Activated naive CD4-positive, alpha-beta T cell treated with anti-CD3 and anti-CD28 coated beads, Interleukin-2, amount 50 U/mL, for 24 hours (primary cell): ENCODE measurements around the gene IRS2.
"Not testable (repeated sequence)": the region's sequence is repeated elsewhere in the genome, so short reads cannot be mapped to it uniquely, and the experiment has no call there.

Source experiments
- H3K27ac Mint-ChIP-seq: one replicate; pipeline ENCODE4 v1.8.0; 2021; ENCODE audit warnings: mild to moderate bottlenecking, mixed read lengths
- H3K27me3 Mint-ChIP-seq: one replicate; pipeline ENCODE4 v1.8.0; 2021; ENCODE audit warnings: mixed read lengths
- H3K36me3 Mint-ChIP-seq: one replicate; pipeline ENCODE4 v1.8.0; 2021; ENCODE audit warnings: mixed read lengths
- H3K4me1 Mint-ChIP-seq: one replicate; pipeline ENCODE4 v1.8.0; 2021; ENCODE audit warnings: mixed read lengths
- H3K4me3 Mint-ChIP-seq: one replicate; pipeline ENCODE4 v1.8.0; 2021; ENCODE audit warnings: mild to moderate bottlenecking, mixed read lengths
- H3K9me3 Mint-ChIP-seq: one replicate; pipeline ENCODE4 v1.8.0; 2021; ENCODE audit warnings: mixed read lengths

The IRS2 gene, protein sequence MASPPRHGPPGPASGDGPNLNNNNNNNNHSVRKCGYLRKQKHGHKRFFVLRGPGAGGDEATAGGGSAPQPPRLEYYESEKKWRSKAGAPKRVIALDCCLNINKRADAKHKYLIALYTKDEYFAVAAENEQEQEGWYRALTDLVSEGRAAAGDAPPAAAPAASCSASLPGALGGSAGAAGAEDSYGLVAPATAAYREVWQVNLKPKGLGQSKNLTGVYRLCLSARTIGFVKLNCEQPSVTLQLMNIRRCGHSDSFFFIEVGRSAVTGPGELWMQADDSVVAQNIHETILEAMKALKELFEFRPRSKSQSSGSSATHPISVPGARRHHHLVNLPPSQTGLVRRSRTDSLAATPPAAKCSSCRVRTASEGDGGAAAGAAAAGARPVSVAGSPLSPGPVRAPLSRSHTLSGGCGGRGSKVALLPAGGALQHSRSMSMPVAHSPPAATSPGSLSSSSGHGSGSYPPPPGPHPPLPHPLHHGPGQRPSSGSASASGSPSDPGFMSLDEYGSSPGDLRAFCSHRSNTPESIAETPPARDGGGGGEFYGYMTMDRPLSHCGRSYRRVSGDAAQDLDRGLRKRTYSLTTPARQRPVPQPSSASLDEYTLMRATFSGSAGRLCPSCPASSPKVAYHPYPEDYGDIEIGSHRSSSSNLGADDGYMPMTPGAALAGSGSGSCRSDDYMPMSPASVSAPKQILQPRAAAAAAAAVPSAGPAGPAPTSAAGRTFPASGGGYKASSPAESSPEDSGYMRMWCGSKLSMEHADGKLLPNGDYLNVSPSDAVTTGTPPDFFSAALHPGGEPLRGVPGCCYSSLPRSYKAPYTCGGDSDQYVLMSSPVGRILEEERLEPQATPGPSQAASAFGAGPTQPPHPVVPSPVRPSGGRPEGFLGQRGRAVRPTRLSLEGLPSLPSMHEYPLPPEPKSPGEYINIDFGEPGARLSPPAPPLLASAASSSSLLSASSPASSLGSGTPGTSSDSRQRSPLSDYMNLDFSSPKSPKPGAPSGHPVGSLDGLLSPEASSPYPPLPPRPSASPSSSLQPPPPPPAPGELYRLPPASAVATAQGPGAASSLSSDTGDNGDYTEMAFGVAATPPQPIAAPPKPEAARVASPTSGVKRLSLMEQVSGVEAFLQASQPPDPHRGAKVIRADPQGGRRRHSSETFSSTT (N-terminal part only)

DNA sequence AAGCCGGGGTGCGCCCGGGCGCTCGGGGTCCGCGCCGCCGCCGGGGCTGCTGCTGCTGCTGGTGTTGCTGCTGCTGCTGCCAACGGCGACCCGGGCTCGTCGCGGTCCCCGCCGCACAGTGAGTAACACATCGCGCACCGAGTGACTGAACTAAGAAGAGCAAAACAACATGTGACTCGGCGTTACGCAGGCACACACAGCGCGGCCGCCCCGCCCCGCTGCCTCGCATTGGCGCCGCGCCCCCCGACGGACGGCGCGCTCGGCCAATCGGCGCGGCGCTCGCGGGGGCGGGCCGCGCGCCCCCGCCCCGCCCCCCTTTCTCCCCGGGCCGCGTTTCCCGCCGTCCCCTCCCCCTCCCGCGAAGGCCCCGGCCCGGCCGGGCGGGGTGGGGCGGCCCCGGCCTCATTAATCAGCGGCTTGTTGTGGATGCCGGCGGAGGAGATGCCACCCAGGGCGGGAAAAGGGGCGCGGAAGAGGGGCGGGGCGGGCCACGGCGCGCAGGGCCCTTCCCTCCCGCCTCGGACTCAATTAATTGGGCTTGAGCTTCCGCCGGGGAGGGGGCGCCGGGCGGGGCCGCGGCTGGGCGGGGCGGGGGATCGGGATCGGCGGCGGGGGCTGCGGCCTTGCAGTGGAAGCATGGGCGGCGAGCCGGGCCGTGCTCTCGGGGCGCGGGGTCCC is at the start of gene IRS2:
Gene IRS2, minus strand, starts transcription at position 127 of the 678 bp plus-strand sequence. CDS start 530 bp downstream, outside the sequence.
- H3K27ac Mint-ChIP-seq, result peak within 1 kb of the TSS; percentile 88
- peaks cover 26% of the 10 kb centered on the region for H3K4me1 Mint-ChIP-seq
- no peaks in the 10 kb centered on the region for H3K27me3 Mint-ChIP-seq
- peak within 1 kb of the TSS; percentile 86 for H3K4me3 Mint-ChIP-seq
- peaks cover under 1% of the 10 kb centered on the region for H3K36me3 Mint-ChIP-seq
- H3K9me3 Mint-ChIP-seq, result no peaks in the 10 kb centered on the region

DNA sequence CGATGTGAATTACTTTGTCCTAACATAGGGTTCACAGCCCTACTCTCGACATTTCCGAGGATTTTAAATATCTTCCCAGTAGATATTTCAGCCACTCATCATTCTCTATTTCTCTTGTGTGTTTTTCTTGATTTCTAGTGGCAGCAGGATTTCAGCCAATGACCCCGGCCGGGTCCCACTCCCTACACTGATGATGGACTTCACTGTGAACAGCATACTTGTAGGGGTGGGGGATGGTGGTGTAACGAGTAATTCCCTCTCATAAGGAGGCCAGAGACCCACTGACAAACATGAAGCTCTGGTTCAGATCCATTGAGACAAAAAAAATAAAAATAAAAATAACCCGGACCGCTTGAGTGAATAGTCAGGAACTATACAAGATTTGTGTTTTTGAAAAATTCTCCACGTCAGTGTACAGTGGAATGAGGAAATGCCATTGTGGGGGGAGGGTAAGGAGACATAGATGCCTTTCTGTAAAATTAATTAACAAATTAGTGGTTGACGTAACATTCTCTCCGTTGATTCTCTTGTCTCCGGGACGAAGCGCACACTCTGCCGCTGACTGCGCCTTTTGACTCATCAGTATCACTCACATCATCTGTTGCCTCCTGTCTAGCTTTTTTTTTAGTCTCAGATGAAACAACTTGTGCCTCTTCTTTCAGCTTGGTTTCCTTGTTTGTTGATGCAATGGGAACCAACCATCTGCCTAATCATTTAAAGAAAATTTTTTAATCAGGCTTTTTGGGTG is 48.8 kb upstream of the IRS2 start:
- Mint-ChIP-seq H3K4me1 (peaks cover 4% of the 10 kb centered on the region), H3K9me3 (peaks cover 3% of the 10 kb centered on the region), H3K27ac (no peak overlapping the region), H3K27me3 (peaks cover 24% of the 10 kb centered on the region), H3K36me3 (no peaks in the 10 kb centered on the region), H3K4me3 (no peak overlapping the region)

DNA sequence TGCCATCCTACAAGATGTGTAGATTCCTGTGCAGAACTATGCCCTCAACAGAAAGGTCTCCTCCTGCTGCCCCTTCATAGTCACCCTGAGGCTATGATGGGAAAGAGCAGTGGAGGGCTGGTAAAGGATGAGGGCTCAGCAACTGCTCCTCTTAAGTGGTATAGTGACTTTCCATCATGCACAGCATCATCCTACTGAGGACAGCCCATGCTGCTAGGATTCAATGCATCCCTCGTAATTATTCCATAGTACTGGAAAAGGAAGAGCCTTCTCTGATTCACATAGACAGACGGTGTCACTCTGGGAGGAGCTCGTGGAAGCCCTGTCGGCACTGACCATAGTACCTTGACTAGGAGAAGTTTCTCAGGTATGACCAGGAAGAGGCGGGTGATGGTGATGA is 47.6 kb upstream of the IRS2 start:
- Mint-ChIP-seq H3K27ac (no peak overlapping the region), H3K9me3 (peaks cover 3% of the 10 kb centered on the region), H3K27me3 (peaks cover 21% of the 10 kb centered on the region), H3K4me3 (no peak overlapping the region), H3K4me1 (no peaks in the 10 kb centered on the region), H3K36me3 (no peaks in the 10 kb centered on the region)

DNA sequence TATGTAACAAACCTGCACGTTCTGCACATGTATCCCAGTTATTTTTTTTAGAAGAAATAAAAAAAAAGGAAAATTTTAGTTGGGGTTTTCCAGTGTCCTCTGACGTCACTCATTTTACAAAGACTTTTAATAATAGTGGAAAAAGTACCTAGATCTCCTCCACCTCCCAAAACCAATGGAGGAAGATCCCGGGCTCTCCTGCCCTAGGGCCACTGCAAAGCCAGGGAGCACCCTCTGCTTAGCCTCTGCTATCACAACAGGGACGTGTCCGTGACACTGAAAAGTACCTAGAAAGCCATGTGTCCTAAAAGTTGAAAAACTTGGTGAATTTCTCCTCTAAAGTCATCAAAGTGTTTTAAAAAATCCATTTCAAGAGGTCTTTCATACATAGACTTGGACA is 46.7 kb upstream of the IRS2 start:
- H3K9me3 Mint-ChIP-seq, result peaks cover 3% of the 10 kb centered on the region
- no peaks in the 10 kb centered on the region for H3K36me3 Mint-ChIP-seq
- H3K4me1 Mint-ChIP-seq, result no peaks in the 10 kb centered on the region
- no peak overlapping the region for H3K27ac Mint-ChIP-seq
- H3K27me3 Mint-ChIP-seq, result peaks cover 21% of the 10 kb centered on the region
- no peak overlapping the region for H3K4me3 Mint-ChIP-seq

- H3K27me3 Mint-ChIP-seq, result peaks cover 22% of the 10 kb centered on the region
- not testable (repeated sequence) for H3K27ac Mint-ChIP-seq, H3K36me3 Mint-ChIP-seq, H3K4me1 Mint-ChIP-seq, H3K9me3 Mint-ChIP-seq, H3K4me3 Mint-ChIP-seq
Measured at GRCh38 chr13:109828591-109829316, 42.4 kb upstream of the IRS2 start.

DNA sequence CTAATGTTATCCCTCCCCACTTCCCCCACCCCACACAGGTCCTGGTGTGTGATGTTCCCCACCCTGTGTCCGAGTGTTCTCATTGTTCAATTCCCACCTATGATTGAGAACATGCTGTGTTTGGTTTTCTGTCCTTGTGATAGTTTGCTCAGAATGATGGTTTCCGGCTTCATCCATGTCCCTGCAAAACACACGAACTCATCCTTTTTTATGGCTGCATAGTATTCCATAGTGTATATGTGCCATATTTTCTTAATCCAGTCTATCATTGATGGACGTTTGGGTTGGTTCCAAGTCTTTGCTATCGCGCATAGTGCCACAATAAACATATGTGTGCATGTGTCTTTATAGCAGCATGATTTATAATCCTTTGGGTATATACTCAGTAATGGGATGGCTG is 36.8 kb upstream of the IRS2 start:
- H3K9me3 Mint-ChIP-seq, H3K36me3 Mint-ChIP-seq, H3K27ac Mint-ChIP-seq, H3K4me1 Mint-ChIP-seq, H3K4me3 Mint-ChIP-seq: not testable (repeated sequence)
- peaks cover 15% of the 10 kb centered on the region for H3K27me3 Mint-ChIP-seq

- peaks cover 12% of the 10 kb centered on the region for H3K27me3 Mint-ChIP-seq
- H3K4me1 Mint-ChIP-seq, result no peaks in the 10 kb centered on the region
- H3K36me3 Mint-ChIP-seq, result no peaks in the 10 kb centered on the region
- H3K4me3 Mint-ChIP-seq, result no peak overlapping the region
- H3K27ac Mint-ChIP-seq, result no peak overlapping the region
- no peaks in the 10 kb centered on the region for H3K9me3 Mint-ChIP-seq
Measured at GRCh38 chr13:109821103-109821502, 34.7 kb upstream of the IRS2 start.

- H3K4me1 Mint-ChIP-seq, result no peaks in the 10 kb centered on the region
- H3K36me3 Mint-ChIP-seq, result no peaks in the 10 kb centered on the region
Measured at GRCh38 chr13:109819874-109820273, 33.5 kb upstream of the IRS2 start.

GRCh38 chr13:109818886-109819285 is 32.5 kb upstream of the IRS2 start:
- peaks cover 9% of the 10 kb centered on the region for H3K27me3 Mint-ChIP-seq
- no peak overlapping the region for H3K27ac Mint-ChIP-seq
- H3K4me3 Mint-ChIP-seq, result no peak overlapping the region
- H3K9me3 Mint-ChIP-seq, result no peaks in the 10 kb centered on the region
- no peaks in the 10 kb centered on the region for H3K36me3 Mint-ChIP-seq
- no peaks in the 10 kb centered on the region for H3K4me1 Mint-ChIP-seq

More at GRCh38 chr13:109819874-109820273, 33.5 kb upstream of the IRS2 start:
- Mint-ChIP-seq H3K27ac (no peak overlapping the region), H3K27me3 (peaks cover 12% of the 10 kb centered on the region), H3K4me3 (no peak overlapping the region), H3K9me3 (no peaks in the 10 kb centered on the region)

DNA sequence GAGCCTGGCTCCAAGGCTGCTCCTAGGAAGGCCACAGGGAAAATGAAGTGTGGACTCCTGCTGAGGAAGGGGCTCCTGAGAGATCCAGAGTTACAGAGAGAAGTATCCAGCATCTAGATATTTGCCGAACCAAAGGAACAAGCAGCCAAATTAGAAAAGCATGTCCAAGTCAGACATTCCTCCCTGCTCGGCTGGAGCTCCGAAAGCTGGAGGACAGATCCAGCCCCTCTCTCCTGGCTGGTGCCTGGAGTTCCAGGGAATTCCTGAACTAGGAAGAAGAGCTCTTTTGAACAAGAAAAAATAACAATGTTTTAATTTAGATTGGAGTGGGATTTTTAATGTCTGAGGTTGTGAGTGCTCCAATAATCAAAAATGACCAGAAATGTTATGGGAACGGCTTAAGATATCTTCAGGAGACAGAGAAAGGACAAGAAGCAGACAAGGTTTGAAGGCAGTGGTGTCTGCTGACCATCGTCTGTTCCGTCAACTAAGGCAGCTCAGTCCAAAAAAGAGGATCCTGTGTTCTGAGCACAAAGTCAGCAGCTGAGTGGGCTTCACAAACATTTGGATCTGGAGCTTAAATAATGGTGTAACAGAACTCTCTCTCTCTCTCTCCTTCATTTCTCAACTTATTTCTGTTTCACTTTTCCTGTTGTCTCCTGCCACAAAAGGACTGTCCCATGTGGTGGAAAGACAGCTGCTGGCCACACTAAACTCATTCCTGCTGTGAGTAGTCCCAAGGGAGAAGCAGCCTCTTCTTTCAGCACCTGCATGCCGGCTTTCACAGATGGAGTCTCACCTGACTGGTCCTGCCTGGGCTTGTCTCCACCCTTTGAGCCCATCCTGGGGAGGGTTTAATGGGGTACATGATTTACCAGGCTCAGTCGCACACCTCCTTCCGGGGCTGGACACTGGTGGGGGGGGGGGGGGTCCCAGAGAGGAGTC is 31.5 kb upstream of the IRS2 start:
- no peaks in the 10 kb centered on the region for H3K4me1 Mint-ChIP-seq
- no peaks in the 10 kb centered on the region for H3K36me3 Mint-ChIP-seq
- H3K9me3 Mint-ChIP-seq, result no peaks in the 10 kb centered on the region
- no peak overlapping the region for H3K4me3 Mint-ChIP-seq
- H3K27me3 Mint-ChIP-seq, result peaks cover 12% of the 10 kb centered on the region
- H3K27ac Mint-ChIP-seq, result no peak overlapping the region

GRCh38 chr13:109816808-109817203 is 30.4 kb upstream of the IRS2 start:
- Mint-ChIP-seq H3K4me1 (no peaks in the 10 kb centered on the region), H3K36me3 (no peaks in the 10 kb centered on the region), H3K27me3 (peaks cover 12% of the 10 kb centered on the region), H3K9me3 (no peaks in the 10 kb centered on the region), H3K4me3 (no peak overlapping the region), H3K27ac (no peak overlapping the region)

- no peak overlapping the region for H3K4me3 Mint-ChIP-seq
- H3K4me1 Mint-ChIP-seq, result no peaks in the 10 kb centered on the region
- H3K9me3 Mint-ChIP-seq, result no peaks in the 10 kb centered on the region
- H3K36me3 Mint-ChIP-seq, result no peaks in the 10 kb centered on the region
- H3K27ac Mint-ChIP-seq, result no peak overlapping the region
- H3K27me3 Mint-ChIP-seq, result peaks cover 9% of the 10 kb centered on the region
Measured at GRCh38 chr13:109816112-109816807, 29.9 kb upstream of the IRS2 start.

DNA sequence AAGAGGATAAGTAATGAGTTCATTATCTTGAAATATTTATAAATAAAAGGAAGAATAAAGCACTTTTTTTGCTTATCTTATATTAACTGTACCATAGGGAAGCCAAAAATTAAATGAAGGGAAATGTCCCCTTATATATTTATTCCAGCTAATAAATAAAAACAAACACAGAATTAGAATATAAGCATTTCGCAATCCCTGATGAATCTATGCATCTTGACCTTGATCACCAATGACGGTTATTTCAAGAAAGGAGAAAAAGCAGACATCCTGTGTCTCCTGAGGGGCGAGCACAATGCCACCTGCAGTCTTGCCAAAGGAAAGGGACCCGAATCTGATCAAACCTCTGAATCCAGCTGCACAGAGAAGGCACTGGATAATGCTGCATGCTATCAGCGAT is 29.3 kb upstream of the IRS2 start:
- no peak overlapping the region for H3K4me3 Mint-ChIP-seq
- H3K27me3 Mint-ChIP-seq, result peaks cover 8% of the 10 kb centered on the region
- H3K36me3 Mint-ChIP-seq, result no peaks in the 10 kb centered on the region
- no peaks in the 10 kb centered on the region for H3K4me1 Mint-ChIP-seq
- H3K27ac Mint-ChIP-seq, result no peak overlapping the region
- no peaks in the 10 kb centered on the region for H3K9me3 Mint-ChIP-seq
